ENCODE measurements around the gene USP24. TPM values are rescaled to one million over a fixed set of nuclear protein-coding genes. Genes with fewer than 3 reads are reported as not detected.

The USP24 gene
- polyA plus RNA-seq, 1 donor from 2014 or later = 29.5 TPM

DNA sequence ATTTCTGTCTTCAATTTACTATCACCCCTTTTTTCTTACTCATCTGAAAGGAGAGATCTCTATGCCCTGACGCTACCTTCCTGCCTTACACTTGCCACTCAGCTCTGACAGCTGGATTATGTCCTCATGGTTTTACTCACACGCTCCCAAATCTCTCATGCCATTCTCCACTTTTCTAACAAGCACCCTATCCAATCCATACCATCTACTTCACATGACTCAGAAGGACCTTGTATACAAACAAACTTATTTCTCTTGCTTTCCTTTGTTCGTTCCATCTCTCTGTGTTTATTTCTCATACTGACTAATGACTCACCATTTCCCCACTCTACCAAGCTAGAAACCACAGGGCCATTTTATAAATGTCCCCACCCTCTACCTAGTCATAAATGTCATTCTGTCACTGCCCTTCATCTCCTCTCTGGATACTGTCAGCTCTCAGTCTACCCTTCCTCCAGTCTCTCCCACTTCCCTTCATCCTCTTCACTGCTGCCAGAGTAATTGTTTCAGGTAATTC, 87.3 kb downstream of the USP24 start:
- Histone ChIP-seq H3K4me2 (ENCODE audit: low read length) (no peak overlapping the region), H3K36me3 (ENCODE audit: insufficient read depth, low read length) (peaks cover 34% of the 10 kb centered on the region), H3K4me3 (ENCODE audit: low read length) (no peak overlapping the region), H3K9me2 (ENCODE audit: insufficient read depth, low read length) (no peaks in the 10 kb centered on the region), H3F3A (ENCODE audit: insufficient read depth, low read length, poor library complexity, severe bottlenecking) (no peaks in the 10 kb centered on the region), H4K20me1 (ENCODE audit: insufficient read depth) (no peaks in the 10 kb centered on the region), H3K9me3 (ENCODE audit: low read length) (no peaks in the 10 kb centered on the region), H2AFZ (ENCODE audit: low read depth, low read length) (no peak overlapping the region), H3K79me2 (replicated peaks; ENCODE audit: insufficient read depth, low read length) (no peaks in the 10 kb centered on the region), H3K9ac (ENCODE audit: low read length) (no peak overlapping the region), H3K27ac (ENCODE audit: low read length) (no peak overlapping the region), H3K27me3 (ENCODE audit: insufficient read depth, low read depth, low read length) (no peaks in the 10 kb centered on the region)
- TF ChIP-seq, protein P1, sequence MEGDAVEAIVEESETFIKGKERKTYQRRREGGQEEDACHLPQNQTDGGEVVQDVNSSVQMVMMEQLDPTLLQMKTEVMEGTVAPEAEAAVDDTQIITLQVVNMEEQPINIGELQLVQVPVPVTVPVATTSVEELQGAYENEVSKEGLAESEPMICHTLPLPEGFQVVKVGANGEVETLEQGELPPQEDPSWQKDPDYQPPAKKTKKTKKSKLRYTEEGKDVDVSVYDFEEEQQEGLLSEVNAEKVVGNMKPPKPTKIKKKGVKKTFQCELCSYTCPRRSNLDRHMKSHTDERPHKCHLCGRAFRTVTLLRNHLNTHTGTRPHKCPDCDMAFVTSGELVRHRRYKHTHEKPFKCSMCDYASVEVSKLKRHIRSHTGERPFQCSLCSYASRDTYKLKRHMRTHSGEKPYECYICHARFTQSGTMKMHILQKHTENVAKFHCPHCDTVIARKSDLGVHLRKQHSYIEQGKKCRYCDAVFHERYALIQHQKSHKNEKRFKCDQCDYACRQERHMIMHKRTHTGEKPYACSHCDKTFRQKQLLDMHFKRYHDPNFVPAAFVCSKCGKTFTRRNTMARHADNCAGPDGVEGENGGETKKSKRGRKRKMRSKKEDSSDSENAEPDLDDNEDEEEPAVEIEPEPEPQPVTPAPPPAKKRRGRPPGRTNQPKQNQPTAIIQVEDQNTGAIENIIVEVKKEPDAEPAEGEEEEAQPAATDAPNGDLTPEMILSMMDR (IDR thresholded peaks at IDR 0.05; ENCODE audit: poor library complexity, severe bottlenecking) = no peak
- TF ChIP-seq TAF1 (IDR thresholded peaks at IDR 0.05; ENCODE audit: low read depth) = no peak
- TF ChIP-seq SMC3 (conservative IDR thresholded peaks at IDR 0.05; ENCODE audit: poor library complexity) = no peak
- TF ChIP-seq REST (IDR thresholded peaks at IDR 0.05; ENCODE audit: borderline replicate concordance) = no peak
- TF ChIP-seq RAD21 (conservative IDR thresholded peaks at IDR 0.05) = no peak
- TF ChIP-seq EP300 (conservative IDR thresholded peaks at IDR 0.05; ENCODE audit: poor library complexity, severe bottlenecking) = no peak
- TF ChIP-seq MXI1 (conservative IDR thresholded peaks at IDR 0.05; ENCODE audit: poor library complexity, severe bottlenecking) = no peak
- no peak for TF ChIP-seq POLR2AphosphoS5 (IDR thresholded peaks at IDR 0.05)

GRCh38 chr1:55124470-55124869, 90.7 kb downstream of the USP24 start:
- H3K4me2 ChIP-seq (ENCODE audit: low read length) = no peak overlapping the region
- H4K20me1 ChIP-seq (ENCODE audit: insufficient read depth) = no peaks in the 10 kb centered on the region
- H3K9ac ChIP-seq (ENCODE audit: low read length) = no peak overlapping the region
- no peak overlapping the region for H3K4me3 ChIP-seq (ENCODE audit: low read length)
- no peaks in the 10 kb centered on the region for H3F3A ChIP-seq (ENCODE audit: insufficient read depth, low read length, poor library complexity, severe bottlenecking)
- H3K36me3 ChIP-seq (ENCODE audit: insufficient read depth, low read length) = peaks cover 23% of the 10 kb centered on the region
- TF ChIP-seq EP300 (conservative IDR thresholded peaks at IDR 0.05; ENCODE audit: poor library complexity, severe bottlenecking) (no peak), EZH2 (IDR thresholded peaks at IDR 0.05; ENCODE audit: borderline replicate concordance, insufficient read depth, low read length, poor library complexity, severe bottlenecking) (no peak), SMC3 (conservative IDR thresholded peaks at IDR 0.05; ENCODE audit: poor library complexity) (no peak), REST (IDR thresholded peaks at IDR 0.05; ENCODE audit: borderline replicate concordance) (no peak), RAD21 (conservative IDR thresholded peaks at IDR 0.05) (no peak), POLR2AphosphoS5 (IDR thresholded peaks at IDR 0.05) (no peak), TAF1 (IDR thresholded peaks at IDR 0.05; ENCODE audit: low read depth) (no peak), MXI1 (conservative IDR thresholded peaks at IDR 0.05; ENCODE audit: poor library complexity, severe bottlenecking) (no peak)
- TF ChIP-seq, protein P1 (IDR thresholded peaks at IDR 0.05; ENCODE audit: poor library complexity, severe bottlenecking) = no peak
- H3K9me2 ChIP-seq (ENCODE audit: insufficient read depth, low read length) = no peaks in the 10 kb centered on the region
- no peak overlapping the region for H3K27ac ChIP-seq (ENCODE audit: low read length)
- H3K79me2 ChIP-seq (replicated peaks; ENCODE audit: insufficient read depth, low read length) = no peaks in the 10 kb centered on the region
- H3K9me3 ChIP-seq (ENCODE audit: low read length) = no peaks in the 10 kb centered on the region
- H3K27me3 ChIP-seq (ENCODE audit: insufficient read depth, low read depth, low read length) = no peaks in the 10 kb centered on the region
- H2AFZ ChIP-seq (ENCODE audit: low read depth, low read length) = no peak overlapping the region

Measured in neural cell (in vitro differentiated cells).